Omental fat pad (tissue), 4 donors: ENCODE results near the gene ZC3H8. TPM values are rescaled to one million over a fixed set of nuclear protein-coding genes. Genes with fewer than 3 reads are reported as not detected.

ENCODE experiments used
- ATAC-seq: fragments of 150-250 bp; one replicate; pipeline ENCODE4 v1.9.1; 2016; ENCODE audit warnings: mild to moderate bottlenecking, moderate library complexity; ENCODE audit not compliant: low FRiP score
- DNase-seq: peaks from one replicate; pipeline ENCODE4 v3.0.0-alpha.2; 2019; ENCODE audit warnings: low spot score
- CTCF ChIP-seq, 3 donors: fragments of 450-650 bp; IDR thresholded peaks; one replicate each; pipeline ENCODE4 v1.5.1; 2016 to 2017; ENCODE audit warnings: antibody characterized with exemption in 3 of 3, mild to moderate bottlenecking in 3 of 3, moderate library complexity in 2 of 3
- total RNA-seq, 4 donors: library from RNA; depleted of rRNA; stranded (reverse); fragments of >200 nt; gene quantifications; one replicate each; pipeline ENCODE4 v1.1.0, GENCODE V29; 2016

ZC3H8 gene
- total RNA-seq, 4 donors from 2014 or later: 13.0 to 29.5 (median 22.2) TPM

- ATAC-seq (no peak), DNase-seq (no peak)
- TF ChIP-seq CTCF (IDR thresholded peaks at IDR 0.05): no peak
Observed at GRCh38 chr2:112181571-112182290, 73.1 kb downstream of the ZC3H8 start.

- TF ChIP-seq CTCF (IDR thresholded peaks at IDR 0.05): no peak
- no peak for DNase-seq
- ATAC-seq: no peak
Observed at GRCh38 chr2:112175958-112176573, 78.8 kb downstream of the ZC3H8 start.

- no peak for DNase-seq
- TF ChIP-seq CTCF (IDR thresholded peaks at IDR 0.05): no peak
- no peak for ATAC-seq
Observed at GRCh38 chr2:112175333-112175732, 79.5 kb downstream of the ZC3H8 start.

GRCh38 chr2:112174383-112174782, 80.5 kb downstream of the ZC3H8 start:
- no peak for TF ChIP-seq CTCF (IDR thresholded peaks at IDR 0.05)
- no peak for ATAC-seq
- DNase-seq: no peak

GRCh38 chr2:112173646-112174319, 81.1 kb downstream of the ZC3H8 start:
- no peak for ATAC-seq
- no peak for TF ChIP-seq CTCF (IDR thresholded peaks at IDR 0.05)
- no peak for DNase-seq

- no peak for ATAC-seq
- DNase-seq: no peak
- no peak for TF ChIP-seq CTCF (IDR thresholded peaks at IDR 0.05)
Observed at GRCh38 chr2:112170495-112170894, 84.3 kb downstream of the ZC3H8 start.
